OCI-LY7 (cell line): ENCODE results near the gene C1orf105.

Source experiments
- CTCF ChIP-seq: fragments of 200-600 bp; sonication (generic); conservative IDR thresholded peaks from 2 replicates; pipeline ENCODE4 v1.5.1; 2014; ENCODE audit warnings: mild to moderate bottlenecking, antibody characterized with exemption, low read length, moderate library complexity, mixed read lengths
- EZH2phosphoT487 ChIP-seq: fragments of 200-600 bp; sonication (generic); IDR thresholded peaks from 2 replicates; pipeline ENCODE4 v1.6.1; 2018; ENCODE audit warnings: low read depth, borderline replicate concordance, mild to moderate bottlenecking, mixed run types, antibody characterized with exemption, low read length, moderate library complexity, mixed read lengths

- TF ChIP-seq CTCF, result no peak
- no peak for TF ChIP-seq EZH2phosphoT487
Measured at GRCh38 chr1:172515436-172515835, 95.0 kb downstream of the C1orf105 start.
